Fibroblast of peridontal ligament (primary cell): ENCODE measurements around the gene AKAP7.
"Not testable (repeated sequence)": the region's sequence is repeated elsewhere in the genome, so short reads cannot be mapped to it uniquely, and the experiment has no call there.

Experiments used
- DNase-seq: peaks from one replicate; pipeline ENCODE4 v3.0.0-alpha.2; 2010; ENCODE audit errors: extremely low read depth

Gene AKAP7

DNA sequence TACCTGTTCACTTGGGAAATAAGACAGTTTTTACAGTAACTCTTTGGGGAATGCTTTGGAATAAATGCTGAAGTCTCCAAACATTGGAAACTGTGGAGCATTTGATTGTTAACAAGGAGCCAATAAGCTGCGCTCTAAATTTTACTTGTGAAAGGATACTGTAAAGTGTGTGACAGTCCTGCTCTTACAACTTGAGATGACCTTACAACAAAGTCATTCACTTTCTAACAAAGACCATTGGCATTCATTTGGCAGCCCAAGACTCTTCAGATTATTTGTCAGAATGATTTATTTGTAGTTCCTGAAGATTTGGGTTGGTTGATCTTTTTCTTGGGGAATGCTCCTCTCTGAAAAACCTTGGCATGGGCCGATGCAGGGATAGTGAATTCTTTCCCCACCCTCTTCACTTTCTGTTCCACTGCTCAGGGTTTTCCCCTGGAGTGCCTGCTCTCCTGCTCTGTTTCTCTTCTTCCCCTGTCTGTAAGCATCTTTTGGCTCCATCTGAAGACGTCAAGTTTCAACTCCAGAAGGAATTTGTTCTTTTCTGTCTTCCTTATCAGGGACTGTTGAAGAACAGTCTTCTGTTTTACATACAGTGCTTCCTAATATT lies 116.4 kb downstream of the AKAP7 start:
- no peak for DNase-seq

DNA sequence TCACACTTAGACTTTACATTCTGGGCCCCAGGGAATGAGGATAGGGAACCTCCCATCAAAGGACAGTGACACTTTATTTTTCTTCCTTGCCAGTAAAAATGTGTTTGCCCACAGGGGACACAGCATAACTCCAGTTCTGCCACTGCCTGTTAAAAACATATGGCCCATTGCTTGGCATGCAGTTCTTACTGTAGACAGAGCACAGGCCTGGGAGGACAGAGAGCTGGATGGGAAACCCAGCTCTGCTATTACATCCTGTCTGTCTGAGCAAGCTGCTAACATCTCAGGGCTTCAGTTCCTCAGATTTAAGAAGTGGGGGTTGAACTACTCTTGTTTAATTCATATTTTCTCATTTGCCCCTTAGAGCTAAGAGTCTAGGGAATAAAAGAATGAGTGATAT lies 120.2 kb downstream of the AKAP7 start:
- DNase-seq = peak; percentile 8

DNA sequence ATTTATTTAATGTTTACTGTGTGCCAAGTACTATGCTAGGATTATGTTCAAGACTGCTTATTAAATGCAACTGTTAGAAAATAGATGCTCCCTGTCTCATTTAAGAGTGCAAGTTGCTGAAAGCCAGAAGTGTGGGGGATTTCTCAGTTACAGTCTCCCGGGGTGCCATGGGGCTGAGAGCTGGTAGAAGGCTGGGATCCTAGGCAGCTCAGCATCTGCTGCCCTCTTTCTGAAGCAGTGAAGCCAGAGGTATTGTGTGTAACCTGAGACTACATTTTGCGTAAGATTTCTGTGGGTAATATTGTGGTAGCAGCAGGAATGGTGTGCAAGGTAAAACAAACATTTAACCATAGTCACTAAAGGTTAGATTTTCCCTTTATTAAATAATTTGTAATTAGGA lies 120.6 kb downstream of the AKAP7 start:
- DNase-seq = peak; percentile 34

DNA sequence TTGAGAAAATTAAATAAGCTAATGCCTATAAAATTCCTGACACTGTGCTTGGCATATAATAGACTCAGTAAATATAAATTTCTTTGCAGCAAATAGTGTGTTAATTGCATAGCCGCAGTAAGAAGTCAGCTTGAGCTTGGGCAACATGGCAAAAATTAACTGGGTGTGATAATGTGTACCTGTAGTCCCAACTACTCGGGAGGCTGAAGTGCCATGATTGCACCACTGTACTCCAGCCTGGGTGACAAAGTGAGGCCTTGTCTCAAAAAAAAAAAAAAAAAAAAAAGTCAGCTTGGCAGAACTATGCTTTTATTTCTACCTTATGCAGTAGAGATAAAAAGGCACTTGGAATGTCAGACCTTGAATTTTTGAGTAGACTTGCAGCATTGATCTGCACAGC lies 121.8 kb downstream of the AKAP7 start:
- no peak for DNase-seq

DNA sequence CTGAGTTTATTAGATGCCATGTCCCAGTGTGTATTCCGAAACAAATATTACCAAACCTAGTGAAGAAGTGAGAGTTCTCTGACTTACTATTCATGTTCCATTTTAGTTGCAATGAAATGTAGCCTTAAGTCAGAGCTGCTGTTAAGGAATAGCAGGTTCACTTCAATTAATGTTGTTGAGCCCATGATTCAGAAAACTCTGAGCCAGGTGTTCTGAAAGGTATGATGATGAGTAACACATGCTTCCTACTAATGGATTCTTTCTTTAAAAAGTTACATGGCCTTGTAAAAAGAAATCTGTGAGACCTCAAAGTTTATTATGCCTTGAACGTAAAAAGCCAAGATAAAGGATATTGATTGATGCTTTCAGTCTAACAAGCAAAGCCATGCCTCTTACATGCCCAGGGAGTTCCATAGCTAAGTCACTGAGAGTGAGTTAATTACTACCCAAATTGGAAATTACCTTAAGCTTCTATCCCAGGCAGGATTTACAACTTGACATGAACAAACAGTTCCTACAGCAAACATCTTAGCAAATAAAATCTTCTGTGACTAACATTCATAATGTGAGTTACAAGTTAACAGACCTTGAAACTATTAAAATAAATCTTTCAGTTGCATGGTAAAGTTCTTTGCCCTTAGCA lies 122.9 kb downstream of the AKAP7 start:
- no peak for DNase-seq

DNA sequence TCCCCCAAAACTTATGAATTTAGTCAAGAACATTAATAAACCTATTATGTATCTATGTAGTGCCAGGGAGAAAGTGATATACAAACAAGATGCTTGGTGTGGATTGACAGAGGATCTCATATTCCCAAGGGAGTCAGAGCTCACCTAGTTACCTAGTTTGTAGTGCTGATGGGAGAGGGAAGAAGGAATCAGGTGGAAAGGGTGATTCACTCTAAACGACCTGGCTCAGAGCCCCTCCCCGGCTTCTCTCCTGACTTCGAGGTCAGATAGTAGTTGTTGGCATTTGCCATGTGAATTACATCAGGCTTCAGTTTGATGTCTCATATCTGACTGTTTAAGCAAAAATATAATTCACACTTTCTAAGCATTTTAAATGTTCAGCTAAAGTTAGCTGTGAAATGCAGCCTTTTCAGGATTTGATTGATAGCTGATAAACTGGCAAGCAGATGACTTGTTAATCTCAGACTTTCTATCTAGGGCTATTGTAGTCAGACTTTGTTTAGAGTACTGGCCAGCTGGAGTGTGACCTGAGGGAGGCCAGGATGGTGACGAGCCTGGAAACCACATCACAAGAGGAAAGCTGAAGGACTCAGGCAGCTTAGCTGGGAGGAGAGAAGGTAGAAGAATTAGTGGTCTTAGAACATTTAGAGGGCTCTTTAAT lies 123.7 kb downstream of the AKAP7 start:
- DNase-seq = no peak

DNA sequence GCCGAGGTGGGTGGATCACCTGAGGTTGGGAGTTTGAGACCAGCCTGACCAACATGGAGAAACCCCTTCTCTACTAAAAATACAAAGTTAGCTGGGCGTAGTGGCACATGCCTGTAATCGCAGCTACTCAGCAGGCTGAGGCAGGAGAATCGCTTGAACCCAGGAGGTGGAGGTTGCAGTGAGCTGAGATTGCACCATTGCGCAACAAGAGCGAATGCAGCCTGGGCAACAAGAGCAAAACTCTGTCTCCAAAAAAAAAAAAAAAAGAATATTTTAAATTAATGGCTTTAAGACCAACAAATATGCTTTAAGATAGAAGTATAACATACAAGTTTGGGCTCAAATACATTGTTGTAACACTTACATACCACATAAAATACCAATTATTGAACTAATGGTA lies 125.7 kb downstream of the AKAP7 start:
- not testable (repeated sequence) for DNase-seq

DNA sequence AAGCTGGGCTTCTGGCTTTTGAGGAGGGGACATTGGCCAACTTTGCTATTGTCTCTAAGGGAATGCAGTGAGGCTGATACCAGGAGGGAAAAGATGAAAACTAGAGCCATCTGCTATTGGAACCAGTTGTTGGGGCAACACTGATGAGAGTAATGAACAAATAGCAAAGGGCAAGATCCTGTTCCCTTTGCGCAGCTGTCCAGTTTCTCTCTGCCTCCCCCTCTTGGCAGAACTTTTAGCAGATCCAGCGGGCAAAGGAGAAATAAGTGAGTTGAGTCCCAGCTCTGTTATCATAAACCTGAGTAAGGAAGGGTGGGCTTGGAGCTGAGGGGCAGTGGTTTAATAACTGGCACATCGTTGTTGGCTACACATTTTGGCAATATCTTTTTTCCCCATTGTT lies 126.8 kb downstream of the AKAP7 start:
- no peak for DNase-seq

DNA sequence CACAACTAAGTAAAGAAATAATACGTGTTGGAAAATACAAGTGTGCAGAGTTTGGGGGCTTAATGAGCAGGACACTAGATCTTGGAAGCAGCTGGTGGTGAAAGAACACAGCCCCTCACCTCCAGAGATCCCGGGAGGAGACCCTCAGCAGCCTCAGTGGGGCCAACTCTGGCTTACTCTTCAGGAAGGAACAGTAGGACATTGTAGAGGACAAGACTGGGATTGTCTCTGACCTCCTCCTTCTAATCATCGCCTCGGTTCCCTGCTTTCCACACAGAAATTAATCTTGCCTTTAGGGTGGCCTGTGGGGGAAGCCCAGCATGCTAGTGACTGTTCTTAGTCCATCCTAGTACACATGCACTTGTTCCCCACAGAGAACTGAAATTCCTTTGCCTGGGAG lies 130.7 kb downstream of the AKAP7 start:
- DNase-seq = no peak

DNA sequence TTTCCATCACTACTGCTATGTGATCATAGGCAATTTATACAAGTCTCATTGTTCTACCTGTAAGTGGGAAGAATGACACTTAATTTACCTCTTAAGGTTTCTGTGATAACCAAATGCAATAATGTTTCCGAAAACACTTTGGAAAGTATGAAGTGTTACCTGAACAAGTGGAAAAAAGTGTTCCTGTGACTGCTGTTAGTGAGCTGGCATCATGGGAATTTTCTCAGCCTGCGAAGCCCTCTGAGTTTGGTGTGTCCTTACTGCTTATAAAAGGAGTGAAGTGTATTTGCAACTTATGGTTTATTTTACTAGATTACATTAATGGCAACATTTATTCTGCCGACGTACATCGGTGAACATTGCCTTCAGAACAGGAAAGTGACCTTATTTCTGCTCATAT lies 133.0 kb downstream of the AKAP7 start:
- no peak for DNase-seq

DNA sequence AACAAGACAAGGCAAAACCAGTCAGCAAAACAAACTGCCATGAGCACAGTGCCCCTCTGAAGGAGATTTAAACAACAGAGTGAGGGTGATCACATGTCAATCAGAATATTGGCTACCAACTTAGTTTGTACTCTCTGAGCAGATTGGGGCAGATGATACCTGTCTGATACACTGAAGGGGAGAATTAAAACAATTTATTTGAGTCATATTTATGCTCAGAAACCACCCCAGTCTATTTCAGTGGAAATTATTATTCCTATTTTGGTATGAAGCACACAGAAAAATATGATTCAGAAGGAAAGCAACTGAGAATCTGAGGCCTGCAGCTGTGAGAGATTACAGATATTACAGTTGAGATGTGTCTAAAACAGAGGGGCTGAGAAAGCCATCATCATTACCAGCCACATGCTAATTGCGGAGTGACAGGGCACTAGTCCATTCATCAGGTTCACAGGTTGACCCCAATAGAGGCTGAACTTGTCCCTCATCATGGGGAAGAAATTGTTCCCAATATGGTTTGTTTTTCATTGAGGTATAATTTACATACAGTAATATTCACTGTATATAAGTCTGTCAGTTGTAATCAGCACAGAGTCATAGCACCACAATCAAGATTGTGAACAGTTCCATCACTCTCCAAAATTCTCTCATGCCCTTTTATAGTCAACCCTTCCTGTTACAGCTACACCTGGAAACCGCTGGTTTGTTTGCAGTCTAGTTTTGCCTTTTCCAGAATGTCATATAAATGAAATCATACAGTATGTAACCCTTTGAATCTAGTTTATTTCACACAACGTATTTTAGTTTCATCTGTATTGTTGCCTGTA lies 134.5 kb downstream of the AKAP7 start:
- no peak for DNase-seq

DNA sequence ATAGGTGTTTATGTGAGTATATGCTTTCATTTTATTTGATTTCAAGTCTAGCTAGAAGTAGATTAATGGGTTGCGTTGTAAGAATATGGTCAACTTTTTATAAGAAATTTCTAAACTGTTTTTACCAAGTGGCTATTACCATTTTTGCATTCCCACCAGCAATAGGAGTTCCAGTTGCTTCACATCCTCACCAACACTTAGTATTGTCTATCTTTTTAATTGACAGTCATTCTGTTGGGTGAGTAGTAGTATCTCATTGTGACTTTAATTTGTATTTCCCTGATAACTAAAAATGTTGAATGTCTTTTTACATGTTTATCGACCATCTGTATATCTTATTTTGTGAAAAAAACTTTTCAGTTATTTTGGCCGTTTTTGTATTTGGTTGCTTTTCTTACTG lies 135.3 kb downstream of the AKAP7 start:
- DNase-seq = no peak

DNA sequence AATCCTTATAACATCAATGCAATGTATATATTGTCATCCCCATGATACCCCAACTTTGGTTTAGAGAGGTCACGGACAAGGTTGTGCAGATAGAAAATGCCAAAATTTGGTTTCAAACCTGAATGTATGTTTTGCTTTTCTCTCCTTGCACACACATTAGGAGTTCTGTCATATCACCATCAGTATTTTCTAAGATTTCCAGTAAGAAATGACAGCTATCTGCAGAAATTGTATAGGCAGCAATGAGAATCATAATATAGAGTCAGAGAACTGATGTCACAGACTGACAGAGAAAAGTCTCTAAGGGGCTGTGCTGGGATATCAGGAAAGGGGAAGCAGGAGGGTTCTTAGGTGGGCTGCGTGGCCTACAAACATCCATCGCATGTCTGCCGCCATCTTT lies 140.0 kb downstream of the AKAP7 start:
- no peak for DNase-seq

DNA sequence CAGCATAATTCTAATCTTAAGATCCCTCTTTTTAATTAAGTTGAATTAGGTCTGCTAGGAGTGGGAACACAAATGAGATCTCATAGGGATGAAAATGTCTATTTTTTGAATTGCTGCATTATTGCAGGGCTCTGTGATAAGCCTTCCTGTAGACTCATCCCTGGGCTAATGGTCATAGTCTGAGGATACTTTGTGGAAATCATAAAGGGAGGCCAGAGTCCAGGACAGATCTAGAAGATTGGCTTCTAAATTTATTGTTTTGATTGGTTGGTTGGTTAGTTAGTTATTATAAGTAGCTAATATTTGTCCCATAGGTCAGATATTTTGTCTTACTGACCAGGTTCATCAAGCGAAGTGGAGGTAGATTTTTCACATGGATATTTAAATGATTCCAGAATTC lies 142.3 kb downstream of the AKAP7 start:
- no peak for DNase-seq

DNA sequence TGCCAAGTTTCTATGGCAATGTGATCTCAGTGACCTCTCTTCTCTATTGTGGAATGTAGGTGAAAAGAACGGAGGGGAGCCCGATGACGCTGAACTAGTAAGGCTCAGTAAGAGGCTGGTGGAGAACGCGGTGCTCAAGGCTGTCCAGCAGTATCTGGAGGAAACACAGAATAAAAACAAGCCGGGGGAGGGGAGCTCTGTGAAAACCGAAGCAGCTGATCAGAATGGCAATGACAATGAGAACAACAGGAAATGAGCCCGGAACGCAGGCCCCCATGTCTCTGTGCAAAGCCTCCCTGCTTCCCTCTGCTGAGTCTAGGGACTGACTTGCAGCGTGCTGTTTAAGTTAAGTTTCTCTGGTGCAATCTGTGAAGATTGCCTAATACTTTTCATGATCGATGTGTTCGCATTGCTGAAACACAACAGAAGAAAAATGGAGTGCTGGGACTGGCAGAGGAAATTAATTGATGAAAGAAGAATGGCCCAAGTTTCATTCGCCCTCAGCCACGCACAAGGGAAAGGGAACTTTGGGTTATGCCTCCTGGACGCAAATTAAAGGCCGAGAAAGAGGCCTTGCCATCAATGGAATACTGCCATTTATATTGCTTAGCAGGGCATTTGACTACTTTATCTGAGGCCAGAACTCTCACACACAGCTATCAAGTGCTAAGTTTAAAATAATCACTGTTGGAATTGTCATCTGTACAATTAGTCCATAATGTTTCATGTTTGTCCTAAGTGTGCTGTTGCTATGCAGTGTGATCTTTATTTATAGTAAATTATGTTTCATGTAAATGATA lies 146.4 kb downstream of the AKAP7 start:
- DNase-seq = no peak

DNA sequence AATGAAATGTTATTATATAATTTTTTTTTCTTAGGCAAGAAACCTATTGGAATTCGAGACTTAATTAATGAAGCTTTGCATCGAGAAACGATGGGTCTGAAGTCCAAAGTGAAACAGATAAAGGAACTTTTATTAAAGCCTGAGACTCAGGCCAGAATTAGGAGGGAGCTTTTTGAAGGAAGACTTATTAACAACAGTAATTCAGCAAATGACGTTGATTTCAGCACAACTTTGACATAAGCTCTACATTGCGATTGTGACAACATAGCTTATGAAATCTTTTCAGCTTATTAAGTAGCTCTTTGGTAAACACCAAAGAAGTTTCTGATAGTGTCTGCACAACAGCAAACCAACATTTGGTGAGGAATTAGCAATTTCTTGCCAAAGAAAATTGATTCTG lies 147.1 kb downstream of the AKAP7 start:
- no peak for DNase-seq

DNA sequence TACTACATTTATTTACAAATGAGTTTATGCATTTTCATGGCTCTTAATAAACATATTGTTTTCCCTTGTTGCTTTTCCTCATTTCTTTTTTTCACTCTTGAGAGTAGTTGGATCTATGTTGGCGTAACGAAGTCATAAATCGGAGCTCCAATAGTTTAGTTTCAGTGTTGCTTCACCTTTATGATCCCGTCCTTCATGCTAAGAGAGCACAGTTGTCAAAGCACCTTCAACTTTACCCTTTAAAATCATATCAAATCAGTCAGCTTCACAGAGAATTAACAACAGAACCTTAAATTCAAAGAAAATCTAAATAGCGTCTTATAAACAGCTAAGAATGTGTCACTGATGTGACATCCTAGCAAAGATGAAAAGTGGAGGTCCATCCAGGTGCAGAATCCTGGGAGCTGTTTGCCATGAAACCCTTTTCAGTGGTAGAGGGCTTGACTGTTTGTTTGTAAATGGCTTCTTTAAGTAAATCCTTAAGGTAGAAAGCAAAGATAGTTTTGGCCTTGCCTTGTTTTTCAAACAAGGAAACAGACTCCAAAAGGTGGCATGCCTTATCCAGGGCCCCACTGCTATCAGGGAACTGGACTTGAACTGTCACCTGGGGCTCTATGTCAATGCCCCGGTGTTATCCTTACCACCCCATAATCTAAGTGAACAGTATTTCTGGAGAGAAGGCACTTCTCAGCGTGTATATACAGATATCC lies 148.4 kb downstream of the AKAP7 start:
- DNase-seq = no peak

DNA sequence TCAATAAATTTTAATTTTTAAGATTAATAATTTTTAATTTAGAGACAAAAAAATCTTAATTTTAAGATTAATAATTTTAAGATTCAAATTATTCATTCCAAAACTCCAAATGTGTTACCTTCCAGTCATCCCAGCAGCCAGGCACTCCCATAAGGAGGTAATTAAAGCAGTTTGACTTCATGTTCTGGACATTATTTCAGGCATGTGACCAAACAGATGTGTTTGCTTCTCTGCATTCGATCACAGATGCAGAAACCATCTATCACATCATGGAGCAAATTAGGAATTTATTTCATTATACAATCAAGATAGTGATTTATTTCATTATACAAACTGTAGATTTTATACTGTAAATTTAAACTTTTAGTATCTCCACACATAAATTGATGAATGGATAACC lies 150.3 kb downstream of the AKAP7 start:
- DNase-seq = no peak

DNA sequence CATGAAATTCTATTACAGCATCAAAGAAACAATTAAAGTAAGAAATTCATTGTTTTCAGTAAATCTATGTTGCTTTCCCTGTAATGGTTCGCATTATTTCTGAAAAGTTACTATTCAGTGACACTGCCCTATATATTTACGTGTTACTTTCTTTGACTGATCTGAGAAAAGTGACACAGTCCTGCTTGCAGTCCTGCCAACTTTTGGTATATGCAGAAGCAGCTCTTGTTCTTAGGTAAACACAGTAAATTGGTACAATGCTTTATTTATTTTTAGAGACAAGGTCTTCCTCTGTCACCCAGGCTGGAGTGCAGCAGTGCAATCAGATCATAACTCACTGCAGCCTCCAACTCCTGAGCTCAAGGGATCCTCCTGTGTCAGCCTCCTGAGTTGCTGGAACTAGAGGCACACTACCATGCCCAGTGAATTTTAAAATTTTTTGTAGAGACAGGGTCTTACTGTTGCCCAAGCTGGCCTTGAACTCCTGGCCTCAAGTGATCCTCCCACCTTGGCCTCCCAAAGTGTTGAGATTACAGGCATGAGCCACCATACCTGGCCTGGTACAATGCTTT lies 151.3 kb downstream of the AKAP7 start:
- DNase-seq = no peak

DNA sequence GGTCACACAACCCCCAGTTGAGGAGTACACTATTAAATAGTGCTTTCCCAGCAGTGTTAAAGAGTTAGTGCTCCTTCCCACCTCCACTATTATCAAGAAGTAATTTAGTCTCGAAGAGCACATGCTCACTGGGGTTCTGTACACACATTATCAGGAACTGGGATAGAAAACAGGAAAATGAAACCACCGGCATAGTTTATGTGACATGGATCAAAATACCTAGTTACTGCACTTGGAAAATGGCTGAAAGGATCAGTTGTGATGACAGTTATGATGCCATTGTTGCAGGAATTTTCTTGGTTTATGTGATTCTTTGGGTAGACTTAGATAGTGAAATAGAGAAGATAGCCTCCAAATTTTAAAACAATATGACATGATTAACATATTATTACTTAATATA lies 152.9 kb downstream of the AKAP7 start:
- DNase-seq = no peak

DNA sequence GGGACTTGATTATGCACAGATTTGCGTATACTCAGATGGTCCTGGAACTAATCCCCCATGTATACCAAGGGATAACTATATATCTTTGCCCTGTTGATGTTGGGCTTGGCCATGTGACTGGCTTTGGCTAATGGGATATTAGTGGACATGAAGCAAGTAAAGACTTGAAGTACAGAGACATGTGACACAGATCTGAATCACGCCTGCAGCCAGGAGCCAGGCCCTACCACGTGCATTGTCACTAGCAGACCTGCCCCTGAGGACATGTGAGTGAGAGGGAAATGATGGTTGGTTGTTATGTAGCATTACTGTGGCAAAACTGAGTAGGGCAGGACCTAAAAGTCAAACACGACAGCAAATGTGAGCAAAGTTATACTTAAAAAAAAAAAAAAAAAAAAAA lies 155.7 kb downstream of the AKAP7 start:
- no peak for DNase-seq
